ENCODE data around the gene LCP1.

LCP1 gene

GRCh38 chr13:46101002-46101401 lies 81.0 kb downstream of the LCP1 start:
- DNase-seq (ENCODE audit: low read depth in 2 of 2) = no peak

- DNase-seq (ENCODE audit: low read depth in 2 of 2) = no peak
Measured at GRCh38 chr13:46100191-46100815, 81.7 kb downstream of the LCP1 start.

GRCh38 chr13:46097663-46098062 lies 84.3 kb downstream of the LCP1 start:
- DNase-seq (ENCODE audit: low read depth in 2 of 2) = no peak

- no peak for DNase-seq (ENCODE audit: low read depth in 2 of 2)
Measured at GRCh38 chr13:46097015-46097414, 85.0 kb downstream of the LCP1 start.

GRCh38 chr13:46094478-46094877 lies 87.5 kb downstream of the LCP1 start:
- no peak for DNase-seq (ENCODE audit: low read depth in 2 of 2)

- no peak for DNase-seq (ENCODE audit: low read depth in 2 of 2)
Measured at GRCh38 chr13:46088821-46089562, 93.0 kb downstream of the LCP1 start.

GRCh38 chr13:46087481-46087880 lies 94.5 kb downstream of the LCP1 start:
- DNase-seq (ENCODE audit: low read depth in 2 of 2) = no peak

GRCh38 chr13:46086985-46087384 lies 95.0 kb downstream of the LCP1 start:
- no peak for DNase-seq (ENCODE audit: low read depth in 2 of 2)

GRCh38 chr13:46086421-46086922 lies 95.5 kb downstream of the LCP1 start:
- no peak for DNase-seq (ENCODE audit: low read depth in 2 of 2)

GRCh38 chr13:46085737-46086136 lies 96.2 kb downstream of the LCP1 start:
- no peak for DNase-seq (ENCODE audit: low read depth in 2 of 2)

GRCh38 chr13:46082324-46082723 lies 99.7 kb downstream of the LCP1 start:
- no peak for DNase-seq (ENCODE audit: low read depth in 2 of 2)

- DNase-seq (ENCODE audit: low read depth in 2 of 2) = no peak
Measured at GRCh38 chr13:46079770-46080169, 102.2 kb downstream of the LCP1 start.

GRCh38 chr13:46077265-46077664 lies 104.7 kb downstream of the LCP1 start:
- DNase-seq (ENCODE audit: low read depth in 2 of 2) = no peak

- DNase-seq (ENCODE audit: low read depth in 2 of 2) = no peak
Measured at GRCh38 chr13:46076827-46077226, 105.2 kb downstream of the LCP1 start.
